GM04503 (cell line): ENCODE measurements around the gene HOXA11.

Source experiments
- DNase-seq: peaks from one replicate; pipeline ENCODE4 v3.0.0-alpha.2; 2012; ENCODE audit warnings: low read depth

The HOXA11 gene

DNA sequence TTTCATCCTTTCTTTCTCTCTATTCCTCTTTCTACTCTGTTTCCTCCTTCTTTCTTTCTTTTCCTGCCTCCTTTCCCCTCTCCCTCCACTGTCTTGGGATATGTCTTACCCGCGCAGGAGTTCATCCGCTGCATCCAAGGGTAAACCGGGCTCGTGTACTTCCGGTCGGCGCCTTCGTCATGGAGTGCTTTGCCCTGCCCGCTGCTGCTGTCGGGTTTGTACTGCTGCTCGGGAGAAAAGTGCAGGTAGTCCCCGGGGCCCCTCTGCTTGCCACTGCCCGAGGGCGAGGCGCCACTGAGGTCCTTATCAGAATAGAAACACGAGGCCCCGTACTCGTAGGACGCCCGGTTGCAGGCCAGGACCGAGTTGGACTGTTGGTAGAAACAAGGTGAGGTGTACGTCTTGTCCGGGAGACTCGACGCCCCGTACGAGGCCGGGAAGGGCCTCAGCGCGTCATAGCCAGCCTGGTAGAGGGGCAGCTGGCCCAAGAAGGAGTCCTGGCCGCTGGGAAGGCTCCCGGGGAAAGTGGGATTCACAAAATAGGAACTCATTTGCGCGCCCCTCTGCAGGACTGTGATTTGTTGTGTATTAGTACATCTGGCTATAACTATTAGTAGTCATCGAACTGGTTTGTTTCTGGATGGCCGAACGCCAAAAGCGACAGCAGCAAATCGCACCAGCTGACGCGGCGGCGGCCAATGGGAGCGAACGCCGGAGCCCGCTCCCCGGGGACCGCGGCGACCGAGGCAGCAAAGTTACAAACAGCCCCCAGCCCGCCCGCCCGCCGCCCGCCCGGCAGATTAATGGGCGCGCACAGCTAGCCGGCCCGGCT is 37.6 kb downstream of the HOXA11 start, which contains the start of gene HOXA6:
Gene HOXA6 (minus strand): TSS at position 576 of the 832 bp plus-strand sequence. CDS start 25 bp downstream, at position 551.
- no peak for DNase-seq

DNA sequence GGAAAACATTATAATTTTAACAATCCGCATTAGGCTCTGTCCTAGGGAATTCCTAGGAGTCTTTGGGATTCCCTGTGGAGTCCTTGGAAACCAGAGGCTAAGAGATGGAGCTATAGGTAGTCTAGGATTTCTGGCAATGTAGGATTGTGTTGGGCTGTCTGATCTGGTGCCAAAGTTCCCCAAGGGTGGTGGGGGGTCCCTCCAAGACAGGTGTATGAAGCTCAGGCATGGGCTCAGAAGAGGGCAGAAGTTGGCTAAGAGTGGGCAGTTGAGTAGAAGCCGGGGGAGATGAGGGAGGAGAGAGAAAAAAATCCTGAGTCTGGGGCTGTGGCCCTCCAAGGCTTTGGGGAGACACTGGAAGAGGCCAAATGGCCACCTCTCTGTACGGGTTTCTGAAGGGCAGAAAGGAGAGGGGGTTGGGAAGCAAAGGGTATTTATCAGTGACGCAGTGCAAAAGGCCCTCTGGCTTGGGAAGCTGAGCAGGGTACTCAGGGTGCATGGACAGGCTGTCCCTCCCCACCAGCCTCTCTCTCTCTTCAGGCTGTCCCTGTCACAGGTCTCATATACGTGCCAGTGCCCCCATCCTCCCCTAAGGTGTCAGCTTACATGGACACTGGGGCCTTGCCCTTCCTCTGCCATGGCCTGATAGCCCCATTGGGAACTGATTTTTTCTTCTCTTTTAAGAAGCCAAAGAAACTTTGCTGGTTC is 38.4 kb downstream of the HOXA11 start:
- DNase-seq: no peak

DNA sequence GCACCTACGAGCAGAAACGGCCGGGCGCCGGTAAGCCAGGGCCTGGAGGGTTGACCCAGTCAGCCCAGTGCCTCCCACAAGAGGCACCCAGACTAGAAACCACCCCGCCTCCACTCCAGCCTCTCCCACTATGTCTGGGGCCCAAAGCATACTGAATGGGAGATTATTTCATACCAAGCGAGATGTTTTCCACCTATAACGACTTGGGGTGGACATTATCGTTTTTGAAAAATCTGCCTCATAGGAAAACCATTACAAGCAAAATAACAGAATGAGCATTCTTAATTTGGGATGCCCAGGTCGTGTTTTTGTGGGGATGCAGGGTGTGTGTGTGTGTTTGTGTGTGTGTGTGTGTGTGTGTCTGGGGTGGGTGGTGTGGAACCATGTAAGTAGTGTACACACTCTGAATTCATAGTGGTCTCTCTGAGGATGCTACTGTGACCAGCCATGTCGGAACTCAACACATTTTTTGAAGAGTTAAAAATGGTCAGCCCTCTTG is 39.1 kb downstream of the HOXA11 start:
- no peak for DNase-seq

DNA sequence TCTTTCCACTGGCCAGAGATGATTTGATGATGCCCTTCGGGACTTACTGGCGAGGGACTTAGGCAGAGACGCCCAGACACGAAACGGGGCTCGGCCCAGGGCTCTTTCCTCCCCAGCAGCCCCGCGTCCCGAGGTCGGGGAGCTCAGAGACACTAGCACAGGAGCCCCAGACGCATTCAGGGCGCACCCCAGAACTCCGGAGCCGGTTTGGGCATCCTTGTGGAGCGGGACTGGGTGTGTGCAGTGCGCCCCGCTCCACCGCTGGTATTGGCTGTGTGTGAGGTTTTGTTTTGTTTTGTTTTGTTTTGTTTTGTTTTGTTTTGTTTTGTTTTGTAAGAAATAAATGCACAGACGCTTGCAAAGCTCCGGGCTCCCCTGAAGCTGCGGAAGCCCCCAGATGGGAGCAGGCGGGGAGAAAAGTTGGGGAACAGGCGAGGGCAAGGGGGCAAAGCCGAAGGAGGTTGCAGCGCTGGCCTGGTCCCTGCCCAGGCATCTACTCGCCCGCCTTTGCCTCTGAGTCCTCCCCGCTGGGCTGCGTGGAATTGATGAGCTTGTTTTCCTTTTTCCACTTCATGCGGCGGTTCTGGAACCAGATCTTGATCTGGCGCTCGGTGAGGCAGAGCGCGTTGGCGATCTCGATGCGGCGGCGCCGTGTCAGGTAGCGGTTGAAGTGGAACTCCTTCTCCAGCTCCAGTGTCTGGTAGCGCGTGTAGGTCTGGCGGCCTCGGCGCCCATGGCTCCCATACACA is 39.7 kb downstream of the HOXA11 start:
- no peak for DNase-seq

DNA sequence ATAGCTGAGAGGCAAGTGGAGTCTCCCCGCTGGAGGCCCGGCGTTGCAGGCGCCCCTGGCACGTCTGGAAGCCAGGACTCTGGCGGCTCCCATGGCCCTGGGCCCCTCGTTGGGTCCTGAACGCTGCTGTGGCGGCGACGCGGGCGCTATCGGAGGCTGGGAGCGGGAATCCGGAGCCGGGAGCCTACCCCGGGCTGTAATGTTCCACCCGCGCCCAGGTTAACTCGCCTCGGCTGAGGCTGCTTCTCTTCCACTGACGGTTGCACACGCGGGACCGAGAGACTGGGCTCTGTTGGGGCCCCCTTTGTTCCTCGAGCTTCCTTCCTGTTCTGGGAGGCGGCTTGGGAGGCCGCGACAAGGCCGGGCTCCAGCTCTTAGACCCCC is 40.3 kb downstream of the HOXA11 start:
- no peak for DNase-seq

DNA sequence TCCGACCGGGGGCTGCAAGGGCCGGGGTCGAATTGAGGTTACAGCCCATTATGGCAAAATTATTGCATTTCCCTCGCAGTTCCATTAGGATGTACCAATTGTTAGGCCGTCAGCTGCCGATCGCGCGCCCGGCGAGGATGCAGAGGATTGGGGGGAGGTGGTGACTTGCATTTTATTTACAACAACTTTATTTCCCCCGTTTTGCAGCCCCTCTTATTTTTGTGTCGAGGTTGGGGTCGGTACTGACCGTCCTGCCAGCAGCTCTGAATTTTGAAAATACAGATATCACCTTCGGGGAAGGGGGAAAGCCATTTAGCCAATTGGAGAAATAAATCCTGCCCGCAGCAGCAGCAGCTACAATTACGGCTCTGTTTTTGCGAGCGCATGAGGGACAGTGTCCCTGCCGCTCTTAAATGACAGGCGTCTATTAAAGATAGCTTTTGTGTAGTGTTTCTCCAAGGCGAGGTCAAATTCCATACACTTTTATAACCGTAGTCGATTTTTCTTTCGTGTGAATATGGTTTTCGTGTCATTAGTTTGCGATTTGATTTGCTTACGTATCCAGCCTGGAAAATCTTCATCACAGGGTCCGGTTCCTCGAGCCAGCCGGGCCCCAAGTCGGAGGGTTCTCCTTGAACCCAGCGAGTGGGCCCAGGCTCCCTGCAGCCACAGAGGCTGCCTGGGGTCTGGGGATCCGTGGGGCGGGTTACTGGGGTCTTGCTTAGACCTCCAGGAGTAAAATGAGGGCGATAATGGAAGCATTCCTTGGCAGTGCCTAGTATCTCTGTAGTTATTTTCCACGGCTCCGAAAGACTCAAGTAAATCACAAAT is 40.9 kb downstream of the HOXA11 start:
- DNase-seq: no peak

DNA sequence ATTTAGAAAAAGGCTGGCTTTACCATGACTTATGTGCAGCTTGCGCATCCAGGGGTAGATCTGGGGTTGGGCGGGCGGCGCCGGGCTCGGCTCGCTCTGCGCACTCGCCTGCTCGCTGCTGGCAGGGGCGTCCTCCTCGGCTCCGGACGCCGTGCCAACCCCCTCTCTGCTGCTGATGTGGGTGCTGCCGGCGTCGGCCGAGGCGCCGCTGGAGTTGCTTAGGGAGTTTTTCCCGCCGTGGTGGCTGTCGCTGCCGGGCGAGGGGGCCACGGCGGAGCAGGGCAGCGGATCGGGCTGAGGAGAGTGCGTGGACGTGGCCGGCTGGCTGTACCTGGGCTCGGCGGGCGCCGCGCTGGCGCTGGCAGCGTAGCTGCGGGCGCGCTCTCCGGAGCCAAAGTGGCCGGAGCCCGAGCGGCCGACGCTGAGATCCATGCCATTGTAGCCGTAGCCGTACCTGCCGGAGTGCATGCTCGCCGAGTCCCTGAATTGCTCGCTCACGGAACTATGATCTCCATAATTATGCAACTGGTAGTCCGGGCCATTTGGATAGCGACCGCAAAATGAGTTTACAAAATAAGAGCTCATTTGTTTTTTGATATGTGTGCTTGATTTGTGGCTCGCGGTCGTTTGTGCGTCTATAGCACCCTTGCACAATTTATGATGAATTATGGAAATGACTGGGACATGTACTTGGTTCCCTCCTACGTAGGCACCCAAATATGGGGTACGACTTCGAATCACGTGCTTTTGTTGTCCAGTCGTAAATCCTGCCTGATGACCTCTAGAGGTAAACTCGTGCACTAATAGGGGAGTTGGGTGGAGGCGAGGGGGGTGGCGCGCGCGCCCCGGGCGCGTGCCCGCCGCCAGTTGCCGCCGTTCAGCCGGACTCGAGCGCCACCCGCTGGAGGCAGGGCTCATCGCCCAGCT is 41.7 kb downstream of the HOXA11 start, which contains the start of gene HOXA5:
Gene HOXA5 (minus strand): TSS at position 659 of the 927 bp plus-strand sequence. CDS start 74 bp downstream, at position 585.
- DNase-seq: peak; percentile 46

GRCh38 chr7:27142580-27143022 is 42.4 kb downstream of the HOXA11 start:
- DNase-seq: no peak

DNA sequence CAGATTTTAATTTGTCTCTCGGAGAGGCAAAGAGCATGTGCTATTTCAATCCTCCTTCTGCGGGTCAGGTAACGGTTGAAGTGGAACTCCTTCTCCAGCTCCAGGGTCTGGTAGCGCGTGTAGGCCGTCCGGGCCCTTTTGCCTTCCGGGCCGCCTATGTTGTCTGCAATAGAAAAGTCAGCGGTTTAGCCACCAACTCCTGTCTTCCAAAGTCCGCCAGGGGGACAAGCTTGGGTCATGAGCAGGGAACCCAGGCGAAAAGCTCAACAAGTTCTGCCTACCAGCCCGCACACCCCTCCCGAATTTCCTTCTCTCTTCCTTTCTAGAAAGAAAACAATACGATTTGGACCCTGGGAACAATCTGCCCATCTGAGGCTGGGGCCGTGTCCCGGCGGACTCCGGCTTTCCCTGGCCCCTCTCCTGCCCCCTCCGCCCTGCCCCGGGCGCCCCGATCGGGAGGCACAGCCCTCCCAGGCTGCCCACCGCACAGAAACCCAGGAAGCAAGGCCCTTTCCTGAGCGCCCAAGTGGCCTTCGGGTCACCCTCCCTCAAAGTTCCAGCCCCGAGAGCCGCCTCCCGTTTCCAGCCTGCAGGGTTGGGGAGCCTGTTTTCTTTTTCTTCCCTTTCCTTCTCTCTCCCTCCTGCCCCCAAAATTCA is 43.0 kb downstream of the HOXA11 start:
- DNase-seq: no peak

- no peak for DNase-seq
Measured at GRCh38 chr7:27141137-27141922, 43.7 kb downstream of the HOXA11 start.

- no peak for DNase-seq
Measured at GRCh38 chr7:27140126-27140857, 44.7 kb downstream of the HOXA11 start.

GRCh38 chr7:27139334-27140125 is 45.5 kb downstream of the HOXA11 start:
- no peak for DNase-seq

GRCh38 chr7:27138985-27139333 is 46.1 kb downstream of the HOXA11 start:
- DNase-seq: no peak

GRCh38 chr7:27138472-27138871 is 46.6 kb downstream of the HOXA11 start:
- DNase-seq: no peak

DNA sequence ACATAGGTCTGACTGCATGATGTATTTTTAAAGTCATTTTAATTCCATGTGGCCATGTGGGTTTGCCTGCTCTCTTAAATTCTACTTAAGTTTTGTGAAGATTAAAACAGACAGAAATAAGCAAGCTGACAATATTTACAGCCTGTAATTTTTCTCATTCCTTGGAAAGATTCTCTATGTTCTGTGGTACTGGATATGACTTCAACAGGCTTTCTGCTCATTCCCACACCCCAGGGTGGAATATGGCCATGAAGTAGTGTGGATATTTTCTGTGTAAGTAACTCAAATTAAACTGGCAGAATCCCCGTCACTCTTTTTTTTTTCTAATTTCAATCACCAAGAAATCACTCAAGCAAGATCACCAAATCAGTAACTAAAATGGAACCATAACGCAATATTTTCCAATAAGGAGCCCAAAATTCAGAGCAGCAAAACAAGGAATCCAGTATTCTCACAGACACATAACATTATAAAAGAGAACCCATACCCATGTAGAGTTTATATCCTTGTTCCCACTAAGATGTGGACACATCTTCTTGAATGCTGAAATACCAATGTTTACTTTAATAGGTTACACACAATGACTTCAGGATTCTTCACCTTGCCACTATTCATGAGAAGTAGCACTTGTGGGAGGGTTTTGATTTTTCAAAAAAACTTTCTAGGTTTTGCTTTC is 47.3 kb downstream of the HOXA11 start:
- no peak for DNase-seq

DNA sequence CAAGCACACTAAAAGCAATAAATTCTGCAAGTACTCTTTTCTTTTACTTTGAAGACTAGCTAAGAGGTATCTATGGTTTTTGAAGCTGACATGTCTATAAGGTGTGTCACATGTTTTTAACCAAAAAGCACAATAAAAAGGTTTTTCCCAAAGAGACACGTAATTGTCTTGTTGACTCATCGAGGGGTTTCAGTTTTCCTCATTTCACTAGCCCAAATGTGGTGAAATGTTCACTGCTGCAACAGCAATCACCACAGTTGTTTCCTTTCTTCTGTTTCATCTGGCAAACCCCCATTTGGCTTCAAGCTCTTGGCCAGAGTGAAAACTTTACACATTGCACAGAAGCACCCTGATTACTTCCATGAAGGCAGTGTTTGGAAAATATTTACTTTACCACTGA is 50.6 kb downstream of the HOXA11 start:
- DNase-seq: peak; percentile 34
